Endothelial cell of umbilical vein (primary cell): ENCODE results near the gene PTGES3. TPM values are rescaled to one million over a fixed set of nuclear protein-coding genes. Genes with fewer than 3 reads are reported as not detected.

Experiments
- BruUV-seq: library from RNA; stranded (reverse); fragments of 400-500 nt; replicated peaks from 2 replicates; lab custom pipeline; 2021; lab: Mats Ljungman, UMichigan
- CTCF ChIA-PET: fragments of 300-600, 350-600 bp; sonication (Branson Sonifier 250); formaldehyde crosslinking; loops from one replicate; lab custom pipeline; 2021; ENCODE audit warnings: antibody characterized with exemption, inconsistent platforms; lab: Charles Lee
- POLR2A ChIA-PET: fragments of 300-600, 350-600 bp; sonication (Branson Sonifier 250); formaldehyde crosslinking; loops from one replicate; lab custom pipeline; 2021; ENCODE audit warnings: antibody characterized with exemption, inconsistent platforms; lab: Charles Lee
- DNase-seq: peaks from one replicate; pipeline ENCODE4 v3.0.0-alpha.2; 2011; ENCODE audit warnings: low read depth, low spot score
- FAIRE-seq: peaks from 2 replicates; lab custom pipeline; 2011; peaks lifted over from hg19 to GRCh38; lab: Jason Lieb, UNC
- H2AFZ ChIP-seq: 2 replicates; pipeline ENCODE4 v1.6.0; 2012; ENCODE audit warnings: low read depth, low read length, control low read depth, inconsistent platforms
- H3K27ac ChIP-seq: 2 replicates; pipeline ENCODE4 v1.5.1; 2011; ENCODE audit warnings: low read depth, mild to moderate bottlenecking, control low read depth, low read length, moderate library complexity; ENCODE audit not compliant: insufficient read depth
- H3K27me3 ChIP-seq, 2 experiments: 2 replicates each; pipeline versions ENCODE4 v1.6.0 to v1.6.1; 2011; ENCODE audit warnings: low read length in 2 of 2, mixed read lengths in 1 of 2; ENCODE audit not compliant: control insufficient read depth in 2 of 2, insufficient read depth in 2 of 2
- H3K36me3 ChIP-seq, 2 experiments: 2 replicates in 1 of 2; 3 replicates in 1 of 2; pipeline ENCODE4 v1.5.1; 2011; ENCODE audit warnings: low read length in 2 of 2, mild to moderate bottlenecking in 1 of 2, moderate library complexity in 1 of 2; ENCODE audit not compliant: control insufficient read depth in 2 of 2, insufficient read depth in 2 of 2; ENCODE audit errors: extremely low read depth in 1 of 2
- H3K4me1 ChIP-seq: 3 replicates; pipeline ENCODE4 v1.5.1; 2011; ENCODE audit warnings: mild to moderate bottlenecking, low read length; ENCODE audit not compliant: control insufficient read depth, insufficient read depth; ENCODE audit errors: extremely low read depth
- H3K4me2 ChIP-seq: 2 replicates; pipeline ENCODE4 v1.6.1; 2011; ENCODE audit warnings: low read length, control low read depth, mixed read lengths; ENCODE audit not compliant: insufficient read depth
- H3K4me3 ChIP-seq, 3 experiments: fragments of 200-600 bp in 1 of 3; sonication (generic), shearing (Covaris generic) in 1 of 3; replicated peaks in 1 of 3; 2 replicates each; pipeline ENCODE4 v1.5.1; 2011 to 2016; ENCODE audit warnings: control low read depth in 3 of 3, low read length in 3 of 3, mild to moderate bottlenecking in 2 of 3, inconsistent platforms in 1 of 3, low read depth in 1 of 3, moderate library complexity in 1 of 3; ENCODE audit not compliant: insufficient read depth in 1 of 3
- H3K79me2 ChIP-seq: 2 replicates; pipeline ENCODE4 v1.6.0; 2012; ENCODE audit warnings: low read length, inconsistent platforms; ENCODE audit not compliant: control insufficient read depth, insufficient read depth
- H3K9ac ChIP-seq: replicated peaks from 2 replicates; pipeline ENCODE3; 2011; ENCODE audit warnings: low read length, control low read depth; ENCODE audit not compliant: insufficient read depth; ENCODE audit errors: extremely low read depth
- H3K9me1 ChIP-seq: replicated peaks from 3 replicates; pipeline ENCODE4 v1.6.0; 2011; ENCODE audit warnings: mild to moderate bottlenecking, low read length; ENCODE audit not compliant: control insufficient read depth, insufficient read depth; ENCODE audit errors: extremely low read depth
- H3K9me3 ChIP-seq: replicated peaks from 2 replicates; pipeline ENCODE4 v1.5.1; 2012; ENCODE audit warnings: low read length, inconsistent platforms; ENCODE audit not compliant: control insufficient read depth, insufficient read depth
- H4K20me1 ChIP-seq: replicated peaks from 2 replicates; pipeline ENCODE3; 2011; ENCODE audit warnings: mild to moderate bottlenecking, low read length; ENCODE audit not compliant: control insufficient read depth, insufficient read depth; ENCODE audit errors: extremely low read depth
- CTCF ChIP-seq, 2 donors: IDR thresholded peaks; 1 replicate in 1 of 2; 2 replicates in 1 of 2; pipeline ENCODE4 v1.5.1; 2011; ENCODE audit warnings: low read length in 2 of 2, mild to moderate bottlenecking in 2 of 2, moderate library complexity in 2 of 2, control low read depth in 1 of 2, inconsistent platforms in 1 of 2, low read depth in 1 of 2; ENCODE audit not compliant: insufficient read depth in 1 of 2; ENCODE audit errors: extremely low read depth in 1 of 2
- EZH2 ChIP-seq: IDR thresholded peaks from 2 replicates; pipeline ENCODE4 v1.6.1; 2012; ENCODE audit warnings: borderline replicate concordance, low read depth, mild to moderate bottlenecking, moderate library complexity, low read length, inconsistent platforms; ENCODE audit not compliant: severe bottlenecking
- FOS ChIP-seq: IDR thresholded peaks from 2 replicates; pipeline ENCODE4 v1.6.1; 2011; ENCODE audit warnings: mild to moderate bottlenecking, low read length, moderate library complexity, borderline replicate concordance; ENCODE audit not compliant: insufficient read depth
- GATA2 ChIP-seq: IDR thresholded peaks from 2 replicates; pipeline ENCODE4 v1.7.0; 2011; ENCODE audit warnings: low read depth, mild to moderate bottlenecking, moderate library complexity, mixed read lengths, low read length; ENCODE audit not compliant: insufficient read length, insufficient read depth
- JUN ChIP-seq: IDR thresholded peaks from 2 replicates; pipeline ENCODE4 v1.6.1; 2011; ENCODE audit warnings: borderline replicate concordance, low read depth; ENCODE audit not compliant: insufficient read length, insufficient read depth
- MYC ChIP-seq: IDR thresholded peaks from one replicate; pipeline ENCODE4 v1.6.1; 2011; ENCODE audit warnings: mild to moderate bottlenecking, low read depth, low read length
- POLR2AphosphoS5 ChIP-seq: IDR thresholded peaks from 2 replicates; pipeline ENCODE4 v1.6.1; 2012; ENCODE audit warnings: low read depth, mild to moderate bottlenecking, control low read depth, low read length, moderate library complexity; ENCODE audit not compliant: insufficient read depth
- dilution Hi-C: fragments of 300-500 bp; cut with MboI; formaldehyde crosslinking; loops from one replicate; pipeline ENCODE4 v1.15.0; 2019; ENCODE audit warnings: low sequenced_read_pairs; ENCODE audit not compliant: extremely low pct_ligation_motif_present
- intact Hi-C: fragments of 100-400 bp; cut with micrococcal nuclease; formaldehyde crosslinking; loops from one replicate; pipeline ENCODE4 v1.10.0; 2022
- polyA plus RNA-seq, 4 experiments: library from polyadenylated mRNA; depleted of rRNA in 3 of 4; stranded (reverse) in 3 of 4; unstranded in 1 of 4; fragments of >200 nt; gene quantifications; 2 replicates each; pipeline versions ENCODE4 v1.2.1 to v1.2.3, GENCODE V29; 2011 to 2012; ENCODE audit warnings: missing spikeins in 1 of 4
- total RNA-seq: library from RNA; stranded (reverse); gene quantifications from 2 replicates; pipeline ENCODE4 v1.2.3, GENCODE V29; 2021

Gene PTGES3
- total and polyA plus RNA-seq, 2 donors (not counting 3 experiments of a cell fraction or from before 2014, with no cell fraction given): 48.5 to 278 TPM

- no TSS peak for BruUV-seq
- Histone ChIP-seq H3K9ac (no peak overlapping the region), H3K27ac (no peak overlapping the region), H3K9me3 (no peaks in the 10 kb centered on the region), H3K27me3 (peaks cover 0 to 3% of the 10 kb centered on the region in 2 experiments), H3K4me2 (no peak overlapping the region), H3K4me3 (no peak overlapping the region), H3K79me2 (no peaks in the 10 kb centered on the region), H3K36me3 (no peaks in the 10 kb centered on the region), H4K20me1 (no peaks in the 10 kb centered on the region), H2AFZ (no peak overlapping the region), H3K4me1 (peaks cover 2% of the 10 kb centered on the region), H3K9me1 (no peaks in the 10 kb centered on the region)
- POLR2A ChIA-PET: interaction anchor here (0.7 kb wide), 1 partner anchor 14 kb away, joined by 6 read pairs; no protein-coding TSS in a partner anchor
- no peak for FAIRE-seq
- dilution Hi-C loops: no loop called here
- no peak for DNase-seq
- CTCF ChIA-PET: no interaction called here
- TF ChIP-seq POLR2AphosphoS5 (no peak), FOS (no peak), JUN (no peak), GATA2 (no peak), MYC (no peak), EZH2 (no peak), CTCF (IDR thresholded peaks at IDR 0.05; ENCODE audit: extremely low read depth in 1 of 2, insufficient read depth in 1 of 2, low read depth in 1 of 2, low read length in 2 of 2) (no peak)
- intact Hi-C loops: no loop called here
Observed at GRCh38 chr12:56694161-56694560, 6.1 kb upstream of the PTGES3 start.
